LNCaP clone FGC (cell line): Measurements from ENCODE around the gene NEU2.

ENCODE experiments used
- DNase-seq: peaks from one replicate; pipeline ENCODE4 v3.0.0-alpha.2; 2011; ENCODE audit warnings: low read depth
- H3K4me3 ChIP-seq: 2 replicates; pipeline ENCODE4 v1.5.1; 2011; ENCODE audit warnings: mild to moderate bottlenecking, low read depth, low read length, control low read depth
- CTCF ChIP-seq: IDR thresholded peaks from 2 replicates; pipeline ENCODE4 v1.5.1; 2012; ENCODE audit warnings: mild to moderate bottlenecking; ENCODE audit not compliant: control insufficient read depth, insufficient read depth; ENCODE audit errors: extremely low read depth

The NEU2 gene

GRCh38 chr2:233003658-233004555, 28.6 kb upstream of the NEU2 start:
- DNase-seq = no peak
- TF ChIP-seq CTCF = no peak
- no peak overlapping the region for H3K4me3 ChIP-seq

- TF ChIP-seq CTCF = no peak
- no peak overlapping the region for H3K4me3 ChIP-seq
- DNase-seq = no peak
Observed at GRCh38 chr2:233005096-233005495, 27.4 kb upstream of the NEU2 start.

- TF ChIP-seq CTCF = no peak
- DNase-seq = no peak
- H3K4me3 ChIP-seq = no peak overlapping the region
Observed at GRCh38 chr2:233006648-233007047, 25.8 kb upstream of the NEU2 start.

GRCh38 chr2:233007270-233007669, 25.2 kb upstream of the NEU2 start:
- DNase-seq = no peak
- TF ChIP-seq CTCF = no peak
- H3K4me3 ChIP-seq = no peak overlapping the region

- DNase-seq = no peak
- no peak for TF ChIP-seq CTCF
- H3K4me3 ChIP-seq = no peak overlapping the region
Observed at GRCh38 chr2:233007739-233008138, 24.7 kb upstream of the NEU2 start.

GRCh38 chr2:233009661-233010060, 22.8 kb upstream of the NEU2 start:
- no peak for DNase-seq
- TF ChIP-seq CTCF = no peak
- H3K4me3 ChIP-seq = no peak overlapping the region
